H54 (cell line): ENCODE results near the gene ZNF598.
"Not testable (repeated sequence)": the region's sequence is repeated elsewhere in the genome, so short reads cannot be mapped to it uniquely, and the experiment has no call there.

Source experiments
- DNase-seq: peaks from one replicate; pipeline ENCODE4 v3.0.0; 2011; ENCODE audit warnings: low spot score, mixed read lengths; ENCODE audit not compliant: insufficient read length
- FAIRE-seq: peaks from 3 replicates; lab custom pipeline; 2011; peaks lifted over from hg19 to GRCh38; lab: Jason Lieb, UNC
- POLR2A ChIP-seq: IDR thresholded peaks from 2 replicates; pipeline ENCODE4 v1.6.1; 2011; ENCODE audit warnings: low read depth, mild to moderate bottlenecking, low read length

ZNF598 gene

DNA sequence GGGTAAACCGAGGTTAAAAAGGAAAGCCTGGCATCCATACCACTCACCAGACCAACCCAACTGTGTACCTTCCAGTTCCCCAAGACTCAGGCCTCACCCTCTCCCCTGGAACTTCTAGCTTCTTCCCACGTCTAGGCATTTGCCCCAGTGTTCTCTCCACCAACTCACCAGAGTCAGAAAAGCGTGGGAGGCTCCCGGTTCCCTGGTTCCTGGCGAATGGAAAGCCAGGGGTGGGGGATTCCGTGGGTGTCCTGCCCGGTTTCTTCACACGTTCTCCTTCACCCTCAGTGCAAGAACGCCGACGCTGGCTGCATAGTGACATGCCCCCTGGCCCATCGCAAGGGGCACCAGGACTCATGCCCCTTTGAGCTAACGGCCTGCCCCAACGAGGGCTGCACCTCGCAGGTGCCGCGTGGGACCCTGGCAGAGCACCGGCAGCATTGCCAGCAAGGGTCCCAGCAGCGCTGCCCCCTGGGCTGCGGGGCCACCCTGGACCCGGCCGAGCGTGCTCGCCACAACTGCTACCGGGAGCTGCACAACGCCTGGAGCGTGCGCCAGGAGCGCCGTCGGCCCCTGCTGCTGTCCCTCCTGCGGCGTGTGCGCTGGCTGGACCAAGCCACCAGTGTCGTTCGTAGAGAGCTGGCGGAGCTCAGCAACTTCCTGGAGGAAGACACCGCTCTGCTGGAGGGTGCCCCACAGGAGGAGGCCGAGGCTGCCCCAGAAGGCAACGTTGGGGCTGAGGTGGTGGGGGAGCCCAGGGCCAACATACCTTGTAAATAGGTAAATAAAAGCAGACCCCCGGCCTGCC is 41.3 kb downstream of the ZNF598 start:
- DNase-seq: no peak
- no peak for FAIRE-seq
- no peak for TF ChIP-seq POLR2A

DNA sequence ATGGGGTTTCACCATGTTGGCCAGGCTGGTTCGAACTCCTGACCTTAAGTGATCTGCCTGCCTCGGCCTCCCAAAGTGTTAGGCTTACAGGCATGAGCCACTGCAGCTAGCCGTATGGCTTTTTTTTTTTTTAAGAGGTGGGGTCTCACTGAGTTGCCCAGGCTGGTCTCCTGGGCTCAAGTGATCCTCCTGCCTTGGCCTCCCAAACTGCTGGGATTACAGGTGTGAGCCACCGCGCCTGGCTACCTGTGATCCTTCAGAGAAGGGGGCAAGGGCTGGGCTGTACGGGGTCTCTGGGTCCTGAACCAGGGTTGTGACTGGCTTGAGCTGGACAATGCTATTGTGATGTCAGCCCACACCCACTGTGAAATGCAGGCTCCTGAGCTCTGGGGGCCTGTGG is 43.2 kb downstream of the ZNF598 start, which contains the start of gene RNF151:
RNF151 (plus strand) TSS at position 397 of the 400 bp plus-strand sequence. CDS start 26 bp downstream, outside the sequence.
- DNase-seq (no peak), FAIRE-seq (no peak)
- no peak for TF ChIP-seq POLR2A

DNA sequence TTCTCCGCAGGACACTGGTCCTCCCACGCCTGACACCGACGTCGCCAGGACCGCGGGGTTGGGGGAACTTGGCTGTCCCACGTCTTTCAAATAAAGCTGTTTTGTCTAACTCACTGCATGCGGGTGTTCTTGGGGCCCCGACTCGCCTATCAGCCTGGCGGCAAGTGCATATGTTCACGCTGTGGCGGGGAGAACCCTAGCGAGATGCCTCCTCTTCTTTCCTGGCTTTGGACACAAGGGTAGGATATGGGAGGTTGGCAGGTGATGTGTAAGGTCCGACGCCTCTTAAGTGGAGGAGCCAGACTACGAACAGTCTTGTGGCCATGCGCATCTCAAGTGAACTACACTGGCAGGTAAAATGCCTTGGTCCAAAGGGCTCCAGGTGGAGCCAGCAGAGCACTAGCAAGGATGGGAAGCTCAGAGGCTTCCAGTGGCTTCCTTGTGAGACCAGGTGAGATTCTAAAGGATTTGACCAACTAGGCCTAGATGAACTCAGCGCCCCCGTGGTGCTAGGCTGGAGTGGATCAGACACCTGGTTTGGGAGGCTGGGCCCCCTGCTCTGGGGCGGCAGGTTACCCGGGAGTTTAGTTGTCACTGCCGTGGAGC is 44.1 kb downstream of the ZNF598 start:
- FAIRE-seq (no peak), DNase-seq (no peak)
- TF ChIP-seq POLR2A: no peak

DNA sequence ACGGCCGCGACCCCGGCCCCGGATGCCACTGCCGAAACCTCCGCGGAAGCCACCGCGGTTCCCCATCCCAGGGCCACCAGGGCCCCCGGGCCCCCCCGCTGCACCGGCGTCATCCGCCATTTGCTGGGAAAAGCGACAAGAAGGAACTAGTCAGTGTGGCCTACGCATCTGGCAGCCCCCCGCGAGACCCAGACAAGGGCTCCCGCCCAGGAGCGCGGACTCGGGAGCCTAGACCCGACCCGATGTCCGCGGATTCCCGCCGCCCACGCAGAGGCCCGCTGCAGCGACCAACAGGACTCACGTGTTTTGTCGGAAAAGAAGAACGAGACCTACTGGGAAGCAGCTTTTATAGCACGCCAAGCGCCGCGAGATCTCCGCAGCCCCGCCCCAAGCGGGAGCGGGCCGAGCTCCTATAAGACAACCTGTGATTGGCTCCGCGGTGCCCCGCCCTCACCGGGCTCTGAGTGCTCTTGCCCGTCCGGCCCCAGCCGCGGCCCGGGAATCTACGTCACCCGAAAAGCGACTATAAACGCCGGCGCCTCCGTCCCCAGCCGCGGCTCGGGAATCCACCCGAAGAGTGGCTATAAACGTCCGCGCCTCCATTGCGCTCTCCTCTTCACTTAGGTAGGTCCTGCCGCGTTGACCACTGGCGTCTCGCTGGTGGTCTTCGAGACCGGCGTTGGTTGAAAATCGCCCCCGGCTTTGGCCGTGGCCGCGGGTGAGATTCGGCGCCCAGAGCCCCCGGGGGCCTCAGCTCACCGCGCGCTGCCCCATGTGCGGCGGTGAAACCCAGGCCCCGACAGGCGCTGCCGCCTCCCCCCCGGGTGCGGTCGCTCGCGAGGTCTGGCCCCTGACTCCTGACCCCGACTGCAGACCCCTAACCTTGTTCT is 44.9 kb downstream of the ZNF598 start, which contains the start of gene RPS2:
RPS2 (minus strand) TSS at position 321 of the 890 bp plus-strand sequence; CDS start at position 120, 201 bp downstream.
- no peak for FAIRE-seq
- TF ChIP-seq POLR2A: peak; percentile 97
- DNase-seq: peak; percentile 98

DNA sequence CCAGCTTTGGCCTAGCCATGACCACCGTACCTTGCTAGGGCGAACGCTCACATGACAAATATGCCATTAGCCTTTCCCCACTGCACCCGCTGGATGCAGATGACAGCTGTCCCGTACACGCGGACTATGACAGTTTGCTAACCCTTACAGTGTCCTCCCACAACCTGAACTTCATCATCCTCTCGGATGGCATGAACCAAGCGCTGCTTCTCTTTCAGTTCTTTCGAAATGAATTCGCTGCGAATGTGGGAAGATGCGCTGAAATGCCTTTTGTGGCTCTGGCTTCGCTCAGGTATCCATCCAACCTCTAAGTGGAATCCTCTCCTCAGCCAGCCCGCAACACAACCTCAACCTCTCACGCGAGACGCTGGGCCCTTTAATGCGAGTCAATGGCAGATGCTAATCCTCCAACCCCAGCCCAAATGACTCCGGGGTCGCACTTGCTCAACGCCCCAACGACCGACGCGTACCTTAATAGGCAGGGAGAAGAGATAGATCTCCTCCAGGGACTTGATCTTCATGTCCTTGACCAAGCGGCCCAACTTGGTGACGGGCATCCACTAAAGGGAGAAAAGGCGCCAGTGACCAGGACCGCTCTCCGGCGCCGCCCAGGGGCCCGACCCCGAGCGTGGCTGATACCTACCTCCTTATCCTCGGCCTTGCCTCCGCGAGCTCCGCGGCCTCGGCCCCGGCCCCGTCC is 45.7 kb downstream of the ZNF598 start:
- TF ChIP-seq POLR2A: 0 out of 2 replicates have a peak, but pooled peaks have one; percentile 1
- FAIRE-seq (no peak), DNase-seq (no peak)

DNA sequence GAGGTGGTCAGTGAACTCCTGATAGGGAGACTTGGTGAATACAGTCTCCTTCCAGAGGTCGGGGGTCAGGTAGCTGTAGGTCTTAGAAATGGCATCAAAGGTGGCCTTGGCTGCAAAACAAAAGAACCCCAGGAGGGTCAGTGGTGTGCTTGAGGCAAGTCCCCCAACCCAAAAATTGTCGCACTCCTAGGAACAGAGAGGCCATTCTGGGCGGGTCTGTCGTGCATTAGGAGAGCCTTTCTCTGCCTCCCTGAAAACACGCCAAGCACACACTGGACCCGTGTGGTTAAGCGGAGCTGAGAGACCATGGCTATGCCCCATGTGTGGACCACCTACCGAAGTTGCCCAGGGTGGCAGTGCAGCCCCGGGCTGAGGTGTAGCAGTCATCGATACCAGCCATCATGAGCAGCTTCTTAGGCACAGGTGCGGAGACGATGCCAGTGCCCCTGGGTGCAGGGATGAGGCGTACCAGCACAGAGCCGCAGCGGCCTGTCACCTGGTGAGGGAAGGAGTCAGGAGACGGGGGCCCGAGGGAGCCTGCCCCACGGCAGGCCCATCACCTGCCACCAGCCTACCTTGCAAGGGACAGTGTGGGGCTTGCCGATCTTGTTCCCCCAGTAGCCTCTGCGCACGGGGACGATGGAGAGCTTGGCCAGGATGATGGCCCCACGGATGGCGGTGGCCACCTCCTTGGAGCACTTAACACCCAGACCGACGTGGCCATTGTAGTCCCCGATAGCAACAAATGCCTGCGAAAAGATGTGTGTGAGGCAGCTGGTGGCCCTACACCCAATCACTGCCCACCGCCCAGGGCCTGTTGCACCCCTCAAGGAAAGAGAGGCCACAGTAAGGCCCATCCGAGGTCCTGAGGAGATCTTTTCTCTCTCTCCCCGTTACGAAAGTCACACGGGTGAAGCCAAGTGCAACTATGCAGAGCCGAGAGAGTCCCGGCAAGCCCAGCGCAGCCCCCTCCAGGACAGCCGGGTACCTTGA is 47.2 kb downstream of the ZNF598 start:
- DNase-seq, FAIRE-seq: not testable (repeated sequence)

DNA sequence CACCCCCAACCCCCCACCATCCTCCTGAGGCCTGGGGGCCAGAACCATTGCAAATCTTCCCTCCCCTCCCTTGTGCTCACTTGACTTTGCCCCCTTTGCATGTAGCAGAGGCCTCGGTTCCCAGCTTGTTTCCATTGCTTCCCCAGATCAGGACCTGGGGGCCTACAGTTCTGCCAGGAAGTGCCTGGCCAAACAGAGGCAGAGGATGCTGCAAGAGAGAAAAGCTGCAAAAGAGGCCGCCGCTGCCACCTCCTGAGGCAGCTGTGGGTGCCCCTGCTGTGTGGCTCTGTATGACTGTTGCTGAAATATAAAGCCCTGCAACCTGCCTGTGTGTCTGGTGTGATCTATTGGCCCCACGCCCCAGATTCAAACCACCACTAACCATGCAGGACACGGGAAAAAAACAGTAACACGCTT is 48.0 kb downstream of the ZNF598 start:
- FAIRE-seq (no peak), DNase-seq (no peak)
- peak; percentile 32; the same call in 1 of the 2 replicates for TF ChIP-seq POLR2A

DNA sequence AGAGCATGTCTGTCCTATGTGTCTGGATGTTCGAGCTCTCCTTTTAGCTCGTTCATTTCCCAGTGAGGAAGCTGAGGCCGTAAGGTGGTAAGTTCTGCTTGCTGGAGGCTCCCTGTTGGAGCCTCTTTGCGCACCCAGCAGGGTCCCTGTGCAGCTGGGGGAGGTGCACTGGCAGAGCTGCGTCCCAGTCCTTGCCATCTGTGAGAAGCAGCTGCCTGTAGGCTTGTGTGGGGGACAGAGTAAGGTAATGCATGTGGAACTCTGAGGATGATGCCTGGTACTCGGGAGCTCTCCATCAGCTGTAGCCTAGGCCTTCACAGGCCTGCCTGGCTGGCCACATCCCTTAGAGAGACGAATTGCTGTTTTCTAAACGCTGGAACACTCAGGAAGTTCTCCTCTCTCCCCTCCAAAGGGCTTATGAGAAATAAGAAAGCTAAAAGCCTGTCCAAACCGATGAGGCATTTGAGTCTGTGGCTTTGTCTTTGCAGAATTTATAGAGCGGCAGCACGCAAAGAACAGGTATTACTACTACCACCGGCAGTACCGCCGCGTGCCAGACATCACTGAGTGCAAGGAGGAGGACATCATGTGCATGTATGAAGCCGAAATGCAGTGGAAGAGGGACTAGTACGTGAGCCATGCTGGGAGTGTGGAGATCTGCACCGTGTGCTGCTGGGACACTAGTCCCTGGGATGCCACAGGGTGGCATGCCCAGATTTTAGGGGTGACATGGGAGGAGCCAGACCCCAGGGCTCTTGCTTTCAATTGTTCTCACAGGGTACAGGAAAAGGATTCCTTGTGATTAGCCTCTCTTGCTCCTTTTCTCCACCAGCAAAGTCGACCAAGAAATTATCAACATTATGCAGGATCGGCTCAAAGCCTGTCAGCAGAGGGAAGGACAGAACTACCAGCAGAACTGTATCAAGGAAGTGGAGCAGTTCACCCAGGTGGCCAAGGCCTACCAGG is 48.7 kb downstream of the ZNF598 start:
- no peak for FAIRE-seq
- DNase-seq: no peak

DNA sequence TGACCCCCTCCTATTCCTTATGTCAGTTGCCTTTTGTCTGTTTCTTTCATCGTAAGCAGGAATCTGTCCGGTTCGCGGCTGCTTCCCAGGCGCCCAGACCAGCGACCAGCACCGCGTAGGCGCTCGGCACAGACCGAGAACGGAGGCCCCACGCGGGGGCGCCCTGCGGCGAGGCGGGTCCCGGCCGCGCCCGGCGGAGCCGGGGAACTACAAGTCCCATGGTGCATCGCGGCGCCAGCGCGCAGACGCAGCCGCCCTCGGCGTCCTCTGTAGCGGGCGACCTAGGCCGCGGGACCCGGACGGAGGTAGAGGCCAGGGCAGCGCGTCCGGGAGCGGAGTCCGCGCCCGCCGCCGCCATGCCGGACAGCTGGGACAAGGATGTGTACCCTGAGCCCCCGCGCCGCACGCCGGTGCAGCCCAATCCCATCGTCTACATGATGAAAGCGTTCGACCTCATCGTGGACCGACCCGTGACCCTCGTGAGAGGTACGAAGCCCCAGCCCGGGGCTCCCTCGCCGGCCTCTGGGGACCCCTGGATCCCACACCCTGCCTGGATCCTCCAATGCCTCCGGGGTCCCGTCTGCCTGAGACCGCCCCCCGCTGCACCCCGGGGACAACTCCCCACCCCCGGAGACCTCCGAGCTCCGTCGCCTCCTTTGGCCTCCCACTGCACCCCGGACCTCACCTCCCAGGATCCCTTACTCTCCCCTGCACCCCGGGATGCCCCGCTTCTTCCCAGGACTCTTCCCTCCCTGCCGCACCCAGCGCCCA is 50.2 kb downstream of the ZNF598 start, which contains the start of gene NDUFB10:
NDUFB10 (plus strand) TSS at position 270 of the 771 bp plus-strand sequence; CDS start at position 357, 87 bp downstream.
- DNase-seq (peak; percentile 91), FAIRE-seq (no peak)
- TF ChIP-seq POLR2A: peak; percentile 98

More for the DNA sequence above, 48.7 kb downstream of the ZNF598 start:
- peak; percentile 40; the same call in 1 of the 2 replicates for TF ChIP-seq POLR2A

DNA sequence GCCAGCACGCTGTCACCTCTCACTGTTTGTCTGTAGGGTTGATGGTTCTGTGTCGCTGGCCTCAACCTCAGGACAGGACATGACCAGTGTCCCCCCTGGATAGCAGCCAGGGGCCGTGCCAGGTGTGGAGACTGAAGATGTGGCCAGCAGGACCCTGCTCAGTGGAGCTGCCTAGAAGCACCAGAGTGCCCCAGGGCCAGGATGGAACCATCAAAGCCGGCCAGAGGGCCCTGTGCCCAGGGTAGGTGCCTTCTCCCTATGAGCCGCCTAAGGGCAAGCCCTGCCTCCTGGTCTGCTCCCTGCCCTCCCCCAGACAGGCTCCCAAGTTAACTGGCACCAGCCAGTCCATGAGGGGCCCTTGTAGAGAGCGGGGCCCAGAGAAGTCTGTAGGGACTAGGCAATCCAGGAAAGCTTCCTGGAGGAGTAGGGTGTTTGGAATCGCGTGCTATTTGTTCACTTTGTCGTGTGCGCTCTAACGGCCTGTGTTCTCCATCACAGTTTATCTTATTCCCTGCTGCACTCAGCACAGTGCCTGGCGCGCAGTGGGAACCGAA is 50.8 kb downstream of the ZNF598 start:
- FAIRE-seq: no peak
- no peak for DNase-seq
- no peak for TF ChIP-seq POLR2A

DNA sequence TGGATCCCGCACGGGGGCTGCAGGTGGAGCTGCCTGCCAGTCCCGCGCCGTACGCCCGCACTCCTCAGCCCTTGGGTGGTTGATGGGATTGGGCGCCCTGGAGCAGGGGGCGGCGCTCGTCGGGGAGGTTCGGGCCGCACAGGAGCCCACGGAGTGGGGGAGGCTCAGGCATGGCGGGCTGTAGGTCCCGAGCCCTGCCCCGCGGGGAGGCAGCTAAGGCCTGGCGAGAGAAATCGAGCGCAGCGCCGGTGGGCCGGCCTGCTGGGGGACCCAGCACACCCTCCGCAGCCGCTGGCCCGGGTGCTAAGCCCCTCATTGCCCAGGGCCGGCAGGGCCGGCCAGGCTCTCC is 51.5 kb downstream of the ZNF598 start:
- FAIRE-seq, DNase-seq: not testable (repeated sequence)

DNA sequence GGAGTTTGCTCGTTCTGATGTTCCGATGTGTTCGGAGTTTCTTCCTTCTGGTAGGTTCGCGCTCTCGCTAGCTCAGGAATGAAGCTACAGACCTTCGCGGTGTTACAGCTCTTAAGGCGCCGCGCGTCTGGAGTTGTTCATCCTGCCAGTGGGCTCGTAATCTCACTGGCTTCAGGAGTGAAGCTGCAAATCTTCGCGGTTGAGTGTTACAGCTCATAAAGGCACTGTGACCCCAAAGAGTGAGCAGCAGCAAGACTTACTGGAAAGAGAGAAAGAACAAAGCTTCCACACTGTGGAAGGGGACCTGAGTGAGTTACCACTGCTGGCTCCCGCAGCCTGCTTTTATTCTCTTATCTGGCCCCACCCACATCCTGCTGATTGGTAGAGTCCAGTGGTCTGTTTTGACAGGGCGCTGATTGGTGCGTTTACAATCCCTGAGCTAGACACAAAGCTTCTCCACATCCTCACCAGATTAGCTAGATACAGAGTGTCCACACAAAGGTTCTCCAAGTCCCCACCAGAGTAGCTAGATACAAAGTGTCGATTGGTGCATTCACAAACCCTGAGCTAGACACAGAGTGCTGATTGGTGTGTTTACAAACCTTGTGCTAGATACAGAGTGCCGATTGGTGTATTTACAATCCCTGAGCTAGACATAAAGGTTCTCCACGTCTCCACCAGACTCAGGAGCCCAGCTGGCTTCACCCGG is 52.0 kb downstream of the ZNF598 start:
- not testable (repeated sequence) for FAIRE-seq

More for the DNA sequence above, 52.0 kb downstream of the ZNF598 start:
- not testable (repeated sequence) for DNase-seq
